ENCODE data around the gene CD8A. TPM values are rescaled to one million over a fixed set of nuclear protein-coding genes. Genes with fewer than 3 reads are reported as not detected.

The CD8A gene
- total and polyA plus RNA-seq, 2 donors (not counting 1 experiment from before 2014, with no cell fraction given): not detected

GRCh38 chr2:86782748-86783147 is 8.0 kb downstream of the CD8A start:
- Histone ChIP-seq H4K20me1 (ENCODE audit: control insufficient read depth, extremely low read depth, insufficient read depth, low read length) (no peaks in the 10 kb centered on the region), H3K27me3 (ENCODE audit: control insufficient read depth, insufficient read depth, low read length) (peaks cover 6% of the 10 kb centered on the region), H3K79me2 (ENCODE audit: control insufficient read depth, insufficient read depth, low read length) (no peaks in the 10 kb centered on the region), H3K4me1 (ENCODE audit: control insufficient read depth, extremely low read depth, insufficient read depth, low read length) (no peaks in the 10 kb centered on the region), H2AFZ (ENCODE audit: low read length) (no peak overlapping the region), H3K4me3 (replicated peaks in 1 of 4; ENCODE audit: control extremely low read depth in 1 of 4, insufficient read depth in 1 of 4, low read depth in 3 of 4, low read length in 4 of 4) (no peak overlapping the region), H3K4me2 (ENCODE audit: extremely low read depth, insufficient read depth, low read length) (no peak overlapping the region), H3K27ac (ENCODE audit: insufficient read depth, low read length) (no peak overlapping the region), H3K36me3 (ENCODE audit: control insufficient read depth, insufficient read depth, low read length) (no peaks in the 10 kb centered on the region), H3K9me3 (ENCODE audit: control insufficient read depth, insufficient read depth, low read depth, low read length) (no peaks in the 10 kb centered on the region), H3K9ac (ENCODE audit: insufficient read depth, low read length) (no peak overlapping the region)
- TF ChIP-seq EZH2 (IDR thresholded peaks at IDR 0.05; ENCODE audit: low read length, missing control alignments) (no peak), CTCF (conservative IDR thresholded peaks at IDR 0.05 in 1 of 2, IDR thresholded peaks at IDR 0.05 in 1 of 2; ENCODE audit: low read depth in 1 of 2, low read length in 2 of 2) (no peak)
- no peak for DNase-seq (ENCODE audit: low read depth in 2 of 2)

- Histone ChIP-seq H3K4me2 (ENCODE audit: extremely low read depth, insufficient read depth, low read length) (no peak overlapping the region), H3K9me3 (ENCODE audit: control insufficient read depth, insufficient read depth, low read depth, low read length) (no peaks in the 10 kb centered on the region), H4K20me1 (ENCODE audit: control insufficient read depth, extremely low read depth, insufficient read depth, low read length) (no peaks in the 10 kb centered on the region), H3K9ac (ENCODE audit: insufficient read depth, low read length) (no peak overlapping the region), H3K4me1 (ENCODE audit: control insufficient read depth, extremely low read depth, insufficient read depth, low read length) (no peaks in the 10 kb centered on the region), H3K36me3 (ENCODE audit: control insufficient read depth, insufficient read depth, low read length) (no peaks in the 10 kb centered on the region), H3K79me2 (ENCODE audit: control insufficient read depth, insufficient read depth, low read length) (no peaks in the 10 kb centered on the region), H3K4me3 (replicated peaks in 1 of 4; ENCODE audit: control extremely low read depth in 1 of 4, insufficient read depth in 1 of 4, low read depth in 3 of 4, low read length in 4 of 4) (no peak overlapping the region), H3K27ac (ENCODE audit: insufficient read depth, low read length) (no peak overlapping the region), H3K27me3 (ENCODE audit: control insufficient read depth, insufficient read depth, low read length) (no peaks in the 10 kb centered on the region), H2AFZ (ENCODE audit: low read length) (no peak overlapping the region)
- TF ChIP-seq EZH2 (IDR thresholded peaks at IDR 0.05; ENCODE audit: low read length, missing control alignments) (no peak), CTCF (conservative IDR thresholded peaks at IDR 0.05 in 1 of 2, IDR thresholded peaks at IDR 0.05 in 1 of 2; ENCODE audit: low read depth in 1 of 2, low read length in 2 of 2) (no peak)
- DNase-seq (ENCODE audit: low read depth in 2 of 2): no peak
Observed at GRCh38 chr2:86781363-86781762, 9.3 kb downstream of the CD8A start.

- Histone ChIP-seq H3K4me3 (replicated peaks in 1 of 4; ENCODE audit: control extremely low read depth in 1 of 4, insufficient read depth in 1 of 4, low read depth in 3 of 4, low read length in 4 of 4) (no peak overlapping the region), H3K27me3 (ENCODE audit: control insufficient read depth, insufficient read depth, low read length) (no peaks in the 10 kb centered on the region), H3K36me3 (ENCODE audit: control insufficient read depth, insufficient read depth, low read length) (no peaks in the 10 kb centered on the region), H3K27ac (ENCODE audit: insufficient read depth, low read length) (no peak overlapping the region), H3K79me2 (ENCODE audit: control insufficient read depth, insufficient read depth, low read length) (no peaks in the 10 kb centered on the region), H4K20me1 (ENCODE audit: control insufficient read depth, extremely low read depth, insufficient read depth, low read length) (no peaks in the 10 kb centered on the region), H3K4me1 (ENCODE audit: control insufficient read depth, extremely low read depth, insufficient read depth, low read length) (no peaks in the 10 kb centered on the region), H3K4me2 (ENCODE audit: extremely low read depth, insufficient read depth, low read length) (no peak overlapping the region), H2AFZ (ENCODE audit: low read length) (no peak overlapping the region), H3K9me3 (ENCODE audit: control insufficient read depth, insufficient read depth, low read depth, low read length) (no peaks in the 10 kb centered on the region), H3K9ac (ENCODE audit: insufficient read depth, low read length) (no peak overlapping the region)
- DNase-seq (ENCODE audit: low read depth in 2 of 2): no peak
- no peak for TF ChIP-seq CTCF (conservative IDR thresholded peaks at IDR 0.05 in 1 of 2, IDR thresholded peaks at IDR 0.05 in 1 of 2; ENCODE audit: low read depth in 1 of 2, low read length in 2 of 2)
- TF ChIP-seq EZH2 (IDR thresholded peaks at IDR 0.05; ENCODE audit: low read length, missing control alignments): no peak
Observed at GRCh38 chr2:86779971-86780370, 10.7 kb downstream of the CD8A start.
